KMS-11 (cell line): Measurements from ENCODE around the gene SH3BP2.

Experiments used
- H2AFZ ChIP-seq: fragments of 200-600 bp; sonication (generic); 2 replicates; pipeline ENCODE4 v1.6.1; 2016; ENCODE audit warnings: antibody characterized with exemption, mixed run types, low read depth
- H3K27ac ChIP-seq: fragments of 200-600 bp; sonication (generic); 2 replicates; pipeline ENCODE4 v1.6.1; 2016; ENCODE audit warnings: mild to moderate bottlenecking, mixed run types
- H3K27me3 ChIP-seq: fragments of 200-600 bp; sonication (generic); 2 replicates; pipeline ENCODE4 v1.6.1; 2017; ENCODE audit warnings: mild to moderate bottlenecking, low read depth, mixed run types, moderate library complexity; ENCODE audit not compliant: insufficient read depth
- H3K36me3 ChIP-seq: fragments of 200-600 bp; sonication (generic); 2 replicates; pipeline ENCODE4 v1.6.1; 2017; ENCODE audit warnings: mild to moderate bottlenecking, mixed run types; ENCODE audit not compliant: insufficient read depth
- H3K4me1 ChIP-seq: fragments of 200-600 bp; sonication (generic); 2 replicates; pipeline ENCODE4 v1.6.1; 2016; ENCODE audit warnings: mild to moderate bottlenecking, low read depth, mixed run types; ENCODE audit not compliant: poor library complexity, severe bottlenecking
- H3K4me2 ChIP-seq: fragments of 200-600 bp; sonication (generic); 2 replicates; pipeline ENCODE4 v1.7.0; 2016; ENCODE audit warnings: mild to moderate bottlenecking, mixed run types
- H3K4me3 ChIP-seq: fragments of 200-600 bp; sonication (generic); IDR thresholded peaks from 2 replicates; pipeline ENCODE4 v1.6.1; 2017; ENCODE audit warnings: low read depth, low read length, mixed read lengths; ENCODE audit not compliant: insufficient read depth
- H3K79me2 ChIP-seq: fragments of 200-600 bp; sonication (generic); 2 replicates; pipeline ENCODE4 v1.6.1; 2016; ENCODE audit warnings: low read depth, mixed run types; ENCODE audit not compliant: insufficient read depth
- H3K9ac ChIP-seq: fragments of 200-600 bp; sonication (generic); 2 replicates; pipeline ENCODE4 v1.6.1; 2016; ENCODE audit warnings: mild to moderate bottlenecking, mixed run types
- H4K20me1 ChIP-seq: fragments of 200-600 bp; sonication (generic); 2 replicates; pipeline ENCODE4 v1.6.1; 2016; ENCODE audit warnings: mild to moderate bottlenecking, mixed run types; ENCODE audit not compliant: insufficient read depth
- TF ChIP-seq, protein P1 (sequence below): fragments of 200-600 bp; sonication (generic); conservative IDR thresholded peaks from 2 replicates; pipeline ENCODE4 v1.6.1; 2017; ENCODE audit warnings: low read depth, mild to moderate bottlenecking, antibody characterized with exemption, low read length, moderate library complexity, mixed read lengths

Gene SH3BP2

DNA sequence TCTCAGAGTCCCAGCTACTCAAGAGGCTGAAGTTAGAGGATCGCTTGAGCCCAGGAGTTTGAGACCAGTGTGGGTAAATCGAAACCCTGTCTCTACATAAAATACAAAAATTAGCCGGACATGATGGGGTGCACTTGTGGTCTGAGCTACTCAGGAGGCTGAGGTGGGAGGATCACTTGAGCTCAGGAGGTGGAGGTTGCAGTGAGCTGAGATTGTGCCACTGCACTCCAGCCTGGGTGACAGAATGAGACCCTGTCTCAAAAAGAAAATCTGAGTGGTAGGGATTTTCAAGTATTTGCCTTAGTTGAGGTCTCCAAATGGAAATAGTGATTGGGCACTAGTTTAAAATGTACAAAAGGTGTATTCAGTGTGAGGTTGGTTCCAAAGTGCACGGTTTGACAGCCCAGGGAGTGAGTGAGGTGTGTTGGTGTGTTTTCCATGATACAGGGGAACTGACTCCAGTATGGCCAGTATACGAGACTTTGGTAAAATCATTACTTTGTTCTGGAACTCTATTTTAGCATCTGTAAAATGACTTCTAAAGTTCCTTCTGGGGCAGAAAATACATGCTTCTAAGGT is 64.6 kb downstream of the SH3BP2 start:
- Histone ChIP-seq H3K79me2 (peaks cover 28% of the 10 kb centered on the region; the same call in 1 of the 2 replicates), H3K4me2 (no peak overlapping the region), H2AFZ (no peak overlapping the region)

DNA sequence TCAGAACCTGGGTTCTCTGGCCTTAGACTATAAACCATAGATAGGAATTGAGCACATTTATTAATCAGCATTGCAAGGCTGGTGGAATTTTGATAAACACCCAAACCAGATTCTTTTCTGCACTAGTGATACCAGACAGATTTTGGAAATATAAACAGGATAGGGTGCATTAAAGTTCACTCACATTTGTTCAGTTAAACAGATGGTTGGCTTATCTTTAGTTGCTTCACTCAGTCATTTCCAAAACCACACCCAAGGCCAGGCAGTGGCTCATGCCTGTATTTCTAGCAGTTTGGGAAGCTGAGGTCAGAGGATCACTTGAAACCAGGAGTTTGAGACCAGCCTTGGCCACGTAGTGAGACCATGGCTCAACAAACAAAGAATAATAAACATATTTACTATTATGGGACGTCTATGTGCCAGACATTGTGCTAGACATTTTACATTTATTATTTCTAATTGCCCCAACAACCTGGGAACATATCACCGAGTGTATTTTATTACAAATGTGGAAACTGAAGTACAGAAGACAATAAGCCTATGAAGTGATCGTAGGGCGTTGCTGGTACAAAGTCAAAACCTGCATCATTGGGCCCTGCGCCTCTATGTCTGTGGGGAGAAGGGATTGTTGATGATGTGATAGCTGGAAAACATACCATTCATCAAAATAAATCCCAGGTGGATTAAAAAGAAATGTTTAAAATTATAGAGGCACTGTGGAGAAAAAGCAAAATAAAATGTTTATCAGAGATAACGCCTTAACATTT is 65.7 kb downstream of the SH3BP2 start:
- Histone ChIP-seq H3K27me3 (no peaks in the 10 kb centered on the region), H3K4me1 (peaks cover 28% of the 10 kb centered on the region), H3K36me3 (no peaks in the 10 kb centered on the region), H2AFZ (no peak overlapping the region), H3K27ac (no peak overlapping the region), H3K4me3 (no peak overlapping the region), H3K4me2 (no peak overlapping the region), H3K79me2 (peaks cover 18% of the 10 kb centered on the region; the same call in 1 of the 2 replicates), H4K20me1 (0 out of 2 replicates have a peak, but pooled peaks cover 3% of the 10 kb centered on the region), H3K9ac (no peak overlapping the region)
- TF ChIP-seq, protein P1, sequence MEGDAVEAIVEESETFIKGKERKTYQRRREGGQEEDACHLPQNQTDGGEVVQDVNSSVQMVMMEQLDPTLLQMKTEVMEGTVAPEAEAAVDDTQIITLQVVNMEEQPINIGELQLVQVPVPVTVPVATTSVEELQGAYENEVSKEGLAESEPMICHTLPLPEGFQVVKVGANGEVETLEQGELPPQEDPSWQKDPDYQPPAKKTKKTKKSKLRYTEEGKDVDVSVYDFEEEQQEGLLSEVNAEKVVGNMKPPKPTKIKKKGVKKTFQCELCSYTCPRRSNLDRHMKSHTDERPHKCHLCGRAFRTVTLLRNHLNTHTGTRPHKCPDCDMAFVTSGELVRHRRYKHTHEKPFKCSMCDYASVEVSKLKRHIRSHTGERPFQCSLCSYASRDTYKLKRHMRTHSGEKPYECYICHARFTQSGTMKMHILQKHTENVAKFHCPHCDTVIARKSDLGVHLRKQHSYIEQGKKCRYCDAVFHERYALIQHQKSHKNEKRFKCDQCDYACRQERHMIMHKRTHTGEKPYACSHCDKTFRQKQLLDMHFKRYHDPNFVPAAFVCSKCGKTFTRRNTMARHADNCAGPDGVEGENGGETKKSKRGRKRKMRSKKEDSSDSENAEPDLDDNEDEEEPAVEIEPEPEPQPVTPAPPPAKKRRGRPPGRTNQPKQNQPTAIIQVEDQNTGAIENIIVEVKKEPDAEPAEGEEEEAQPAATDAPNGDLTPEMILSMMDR, result no peak

More for the DNA sequence above, 64.6 kb downstream of the SH3BP2 start:
- TF ChIP-seq, protein P1, result no peak
- Histone ChIP-seq H3K4me3 (no peak overlapping the region), H3K27ac (no peak overlapping the region), H3K36me3 (no peaks in the 10 kb centered on the region), H3K4me1 (peaks cover 24% of the 10 kb centered on the region), H4K20me1 (0 out of 2 replicates have a peak, but pooled peaks cover 3% of the 10 kb centered on the region), H3K27me3 (no peaks in the 10 kb centered on the region), H3K9ac (no peak overlapping the region)

DNA sequence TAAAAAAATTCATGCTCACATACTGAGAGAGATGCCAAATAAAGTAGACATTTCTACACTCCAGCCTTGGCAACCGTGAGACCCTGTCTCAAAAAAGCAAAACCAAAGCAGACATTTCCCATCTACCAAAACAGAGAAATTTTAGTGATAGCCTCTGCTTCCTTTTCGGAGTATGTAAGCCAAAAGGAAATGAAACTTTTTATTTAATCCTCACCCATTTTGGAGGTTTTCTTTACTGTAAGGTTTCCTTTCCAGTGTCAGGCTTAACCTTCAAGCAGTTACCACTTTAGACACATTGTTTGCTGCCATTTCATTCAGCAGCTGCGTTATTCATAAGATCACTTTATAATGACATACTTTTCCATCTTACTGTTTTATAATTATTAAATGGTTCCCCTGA is 66.6 kb downstream of the SH3BP2 start:
- TF ChIP-seq, protein P1, result no peak
- no peak overlapping the region for H3K4me2 ChIP-seq
- 0 out of 2 replicates have a peak, but pooled peaks cover 3% of the 10 kb centered on the region for H4K20me1 ChIP-seq
- peaks cover 12% of the 10 kb centered on the region; the same call in 1 of the 2 replicates for H3K79me2 ChIP-seq
- H3K27ac ChIP-seq, result no peak overlapping the region
- H2AFZ ChIP-seq, result no peak overlapping the region
- no peak overlapping the region for H3K9ac ChIP-seq
- H3K36me3 ChIP-seq, result no peaks in the 10 kb centered on the region
- H3K4me1 ChIP-seq, result peaks cover 28% of the 10 kb centered on the region
- no peaks in the 10 kb centered on the region for H3K27me3 ChIP-seq
- no peak overlapping the region for H3K4me3 ChIP-seq

DNA sequence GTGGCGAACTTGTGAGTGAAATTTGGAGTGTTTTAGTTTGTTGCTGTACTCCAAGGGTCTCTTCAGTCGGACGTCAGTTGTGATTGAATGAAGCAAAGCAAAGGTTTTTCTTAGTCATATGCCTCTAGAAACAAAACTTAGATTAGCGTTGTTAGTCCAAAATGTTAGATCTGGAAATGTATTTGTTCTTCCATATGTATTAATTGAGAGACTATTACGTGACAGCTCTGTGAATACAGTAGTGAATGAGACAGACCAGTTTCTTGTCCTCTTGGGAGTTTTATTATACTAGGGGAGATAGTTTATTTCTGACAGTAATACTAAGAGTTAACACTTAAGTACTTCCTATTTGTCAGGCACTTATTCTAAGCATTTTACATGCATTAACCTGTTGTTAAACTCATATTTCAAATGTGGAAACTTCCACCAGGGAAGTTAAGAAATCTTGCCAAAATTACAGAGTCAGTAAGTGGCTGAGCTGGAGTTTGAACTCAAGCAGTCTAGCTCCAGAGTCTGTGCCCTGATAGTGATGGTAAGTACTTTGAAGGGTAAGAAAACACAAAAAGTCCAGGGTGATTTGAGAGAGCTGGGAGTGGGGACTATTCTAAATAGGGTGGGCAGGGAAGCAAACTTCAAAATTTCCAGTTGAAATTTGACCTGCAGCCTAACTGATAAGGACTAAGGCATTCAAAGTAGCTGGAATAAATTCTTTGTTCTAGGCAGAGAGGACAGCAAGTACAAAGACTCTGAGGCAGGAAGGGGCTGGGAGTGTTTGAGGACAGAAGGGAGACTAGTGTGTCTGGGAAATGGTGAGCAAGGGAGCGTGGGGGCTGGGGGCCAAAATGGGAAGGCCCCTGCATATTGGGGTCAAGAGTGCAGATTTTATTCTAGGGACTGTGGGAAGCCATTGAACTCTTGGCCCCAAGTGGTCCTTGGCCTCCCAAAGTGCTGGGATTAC is 67.8 kb downstream of the SH3BP2 start:
- Histone ChIP-seq H3K4me3 (no peak overlapping the region), H3K9ac (no peak overlapping the region), H3K36me3 (no peaks in the 10 kb centered on the region), H3K27ac (no peak overlapping the region), H3K4me1 (peaks cover 28% of the 10 kb centered on the region), H3K79me2 (peaks cover 8% of the 10 kb centered on the region; the same call in 1 of the 2 replicates), H2AFZ (no peak overlapping the region), H4K20me1 (0 out of 2 replicates have a peak, but pooled peaks cover 3% of the 10 kb centered on the region), H3K4me2 (no peak overlapping the region), H3K27me3 (no peaks in the 10 kb centered on the region)
- TF ChIP-seq, protein P1, result no peak
